GM21576 (cell line): ENCODE measurements around the gene CAMTA1.

Experiments used
- ATAC-seq: cut with Tn5 transposase; IDR thresholded peaks from one replicate; pipeline ENCODE4 v1.9.1; 2021; ENCODE audit warnings: mild to moderate bottlenecking, moderate library complexity; ENCODE audit not compliant: unreplicated experiment

The CAMTA1 gene

DNA sequence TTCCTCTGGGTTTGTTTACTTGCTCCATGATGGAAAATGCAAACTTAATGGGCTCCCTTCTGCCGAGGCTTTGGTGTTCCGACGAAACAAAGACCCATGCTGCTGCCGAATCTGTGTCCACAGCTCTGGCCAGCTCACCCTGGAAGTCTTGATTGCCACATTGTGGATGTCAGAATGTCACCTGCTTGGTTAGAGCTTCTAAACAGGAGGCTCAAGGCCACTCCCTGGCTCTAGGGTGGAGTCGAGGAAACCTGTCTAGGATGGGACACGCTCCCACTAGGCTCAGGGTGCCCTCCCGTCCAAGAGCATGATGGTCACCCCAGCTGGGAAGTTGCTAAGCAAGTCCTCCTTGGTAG, 706.5 kb downstream of the CAMTA1 start:
- ATAC-seq = no peak

DNA sequence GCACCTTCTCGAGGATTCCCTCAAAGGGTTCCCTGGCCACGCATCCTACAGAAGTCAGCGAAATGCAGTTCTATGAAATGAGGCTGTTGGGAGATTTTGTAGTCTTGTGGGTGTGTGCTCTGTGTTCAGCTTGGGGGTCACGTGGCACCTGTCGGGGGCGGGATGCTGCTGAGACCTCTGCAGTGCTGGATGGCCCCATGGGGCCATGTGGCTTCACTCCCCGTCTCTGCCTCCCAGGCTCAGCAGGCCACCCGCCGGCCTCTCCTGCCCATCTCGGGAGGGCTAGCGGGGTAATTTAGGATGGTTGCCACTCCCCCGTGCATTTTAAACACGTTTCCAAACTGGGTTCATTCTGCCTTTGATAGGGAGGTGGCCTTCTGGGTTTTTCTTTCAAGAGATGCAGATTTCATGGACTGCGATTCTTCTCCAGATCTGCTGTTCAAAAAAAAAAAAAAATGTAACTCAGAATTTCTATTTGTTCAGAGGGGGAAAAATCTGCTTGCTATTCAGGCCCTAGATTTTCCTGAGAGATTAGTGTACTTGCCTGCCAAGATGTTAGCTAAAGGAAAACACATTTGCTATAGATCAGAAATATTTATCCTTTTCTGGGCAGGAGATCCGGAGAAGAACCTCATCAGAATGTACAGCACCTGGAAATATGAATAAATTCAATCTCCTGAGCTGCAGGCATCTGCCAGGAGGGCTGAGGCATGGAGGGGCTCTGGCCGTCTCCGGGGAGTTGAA, 708.6 kb downstream of the CAMTA1 start:
- no peak for ATAC-seq

DNA sequence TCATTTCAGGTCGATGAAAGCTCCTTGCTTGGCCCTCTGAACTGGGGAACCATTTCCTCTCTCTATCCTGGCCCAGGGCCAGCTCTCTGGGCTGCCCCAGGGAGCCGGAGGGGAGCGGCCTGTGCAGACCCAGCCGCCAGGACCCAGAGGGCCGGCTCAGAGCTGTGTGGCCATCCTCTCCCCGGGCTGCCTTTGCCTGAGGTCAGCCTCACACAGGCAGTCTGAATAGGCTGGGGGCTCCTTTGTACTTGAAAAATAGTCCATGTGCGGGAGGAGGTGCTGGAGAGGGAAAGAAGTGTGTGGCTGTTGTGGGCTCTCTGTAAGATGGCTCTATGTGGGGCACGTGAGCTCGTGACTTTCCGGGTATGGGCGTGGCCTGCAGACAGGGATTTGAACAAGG, 710.7 kb downstream of the CAMTA1 start:
- no peak for ATAC-seq

DNA sequence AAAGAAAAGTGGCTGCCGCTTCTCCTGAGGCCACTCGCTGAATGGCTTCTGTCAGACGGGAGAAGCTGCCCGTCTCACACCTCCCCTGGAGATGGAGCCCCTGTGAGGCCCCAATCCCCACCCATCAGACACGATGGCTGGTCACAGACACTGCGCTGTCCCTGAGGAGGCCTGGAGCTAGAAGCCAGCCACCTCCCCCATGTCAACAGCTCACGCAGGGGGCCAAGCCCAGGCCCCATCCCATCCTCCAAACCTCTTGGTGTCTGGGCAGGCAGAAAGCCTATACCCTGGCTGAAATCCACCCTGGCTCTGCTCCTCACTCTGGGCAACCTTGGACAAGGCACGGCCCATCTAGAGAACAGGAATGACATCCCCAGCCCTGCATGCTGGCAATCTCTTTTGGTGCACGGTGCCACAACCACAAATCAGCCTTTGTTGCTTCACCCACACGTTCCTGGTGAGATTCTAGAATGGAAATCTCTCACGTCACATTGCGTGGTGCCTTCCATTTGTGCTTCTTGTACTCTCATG, 711.9 kb downstream of the CAMTA1 start:
- no peak for ATAC-seq

DNA sequence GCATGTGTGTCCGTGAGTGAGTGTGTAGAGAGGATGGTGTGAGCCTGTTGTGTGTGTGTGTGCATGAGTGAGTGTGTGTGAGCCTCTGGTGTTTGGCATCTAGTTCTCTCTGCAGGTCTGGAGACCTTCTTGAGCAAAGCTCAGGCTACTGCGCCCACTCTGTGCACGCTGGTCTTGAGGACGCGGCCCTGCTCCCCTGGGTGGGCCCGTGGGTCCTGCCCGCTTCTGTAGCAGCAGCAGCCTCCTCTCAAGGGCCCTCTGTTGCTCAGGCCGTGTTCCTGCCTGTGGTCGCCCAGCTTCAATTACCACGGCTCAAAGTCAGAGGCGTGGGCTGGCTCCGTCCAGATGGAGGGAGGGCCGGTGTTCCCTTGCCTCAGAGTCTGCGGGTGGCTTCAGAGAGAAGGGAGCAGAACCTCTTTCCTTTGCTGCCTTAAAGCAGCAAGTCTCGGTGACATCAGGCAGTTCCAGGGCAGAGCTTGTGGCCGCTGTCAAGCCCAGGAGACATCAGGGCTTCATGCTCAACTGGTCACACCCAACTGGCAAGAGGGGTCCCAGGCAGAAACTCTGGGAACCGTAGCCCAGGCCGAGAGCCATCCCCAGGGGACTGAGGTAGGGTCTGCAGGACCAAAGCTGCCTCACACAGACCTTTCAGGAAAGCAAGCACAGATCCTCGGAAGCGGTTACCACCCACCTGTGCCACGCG, 715.3 kb downstream of the CAMTA1 start:
- ATAC-seq = no peak

DNA sequence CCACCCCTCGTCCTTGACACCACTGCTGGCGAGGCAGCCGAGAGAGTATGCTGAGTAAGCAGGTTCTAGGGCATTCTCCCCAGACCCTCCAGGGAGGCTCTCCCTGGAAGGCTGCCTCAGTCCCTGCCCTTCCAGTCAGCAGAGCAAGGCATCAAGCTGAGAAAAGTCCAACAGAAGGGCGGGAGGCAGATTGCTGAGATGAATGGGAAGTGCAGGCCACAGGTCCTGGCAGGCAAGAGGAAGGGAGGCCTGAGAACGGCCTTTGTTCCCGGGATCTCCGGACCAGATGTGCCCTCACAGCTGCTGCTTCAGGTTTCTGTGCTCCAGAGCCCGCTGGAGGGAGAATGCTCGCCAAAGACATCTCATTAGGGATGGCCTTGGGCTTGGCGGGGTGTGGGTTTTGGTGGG, 715.8 kb downstream of the CAMTA1 start:
- no peak for ATAC-seq

DNA sequence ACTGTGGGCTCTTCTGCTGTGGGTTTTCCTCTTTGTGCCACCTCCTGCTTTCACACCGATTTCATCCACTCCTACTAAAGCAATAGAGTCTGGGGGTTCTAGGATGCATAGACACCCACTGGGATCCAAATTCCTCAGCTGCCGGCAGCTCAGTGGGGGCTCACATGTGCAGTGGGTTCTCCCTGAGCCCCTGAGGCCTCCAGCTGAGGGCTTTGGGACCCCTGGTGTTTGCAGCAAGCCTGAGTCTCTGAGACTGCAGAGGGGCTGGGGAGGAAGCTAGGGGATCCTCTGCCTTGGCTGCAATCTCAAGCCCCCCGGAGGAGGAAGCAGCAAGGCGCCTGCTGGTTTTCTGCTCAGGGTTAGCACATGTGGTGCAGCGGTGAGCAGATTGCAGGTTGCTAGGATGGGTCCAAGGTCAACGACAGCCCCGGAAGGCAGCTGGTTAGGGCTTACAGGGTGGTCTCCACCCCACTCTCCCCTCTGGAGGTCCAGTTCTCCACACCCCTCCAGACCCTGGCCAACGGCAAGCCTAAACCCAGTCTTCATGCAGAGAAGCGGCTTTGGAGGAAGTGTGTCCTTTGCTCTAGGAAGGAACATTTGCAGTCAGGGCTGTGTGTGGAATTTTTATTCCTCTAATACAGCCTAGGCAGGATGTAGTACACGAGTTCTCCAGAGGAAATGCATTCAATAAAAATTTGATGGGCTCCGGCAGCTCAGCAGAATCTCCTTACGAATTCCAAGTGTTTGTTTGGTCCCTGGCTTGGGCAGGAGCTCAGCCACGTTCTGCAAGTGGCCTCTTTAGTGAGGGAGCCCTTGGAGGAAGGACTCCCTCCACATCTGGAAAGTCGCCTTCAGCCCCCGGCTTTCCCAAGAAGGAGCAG, 716.7 kb downstream of the CAMTA1 start:
- ATAC-seq = no peak

DNA sequence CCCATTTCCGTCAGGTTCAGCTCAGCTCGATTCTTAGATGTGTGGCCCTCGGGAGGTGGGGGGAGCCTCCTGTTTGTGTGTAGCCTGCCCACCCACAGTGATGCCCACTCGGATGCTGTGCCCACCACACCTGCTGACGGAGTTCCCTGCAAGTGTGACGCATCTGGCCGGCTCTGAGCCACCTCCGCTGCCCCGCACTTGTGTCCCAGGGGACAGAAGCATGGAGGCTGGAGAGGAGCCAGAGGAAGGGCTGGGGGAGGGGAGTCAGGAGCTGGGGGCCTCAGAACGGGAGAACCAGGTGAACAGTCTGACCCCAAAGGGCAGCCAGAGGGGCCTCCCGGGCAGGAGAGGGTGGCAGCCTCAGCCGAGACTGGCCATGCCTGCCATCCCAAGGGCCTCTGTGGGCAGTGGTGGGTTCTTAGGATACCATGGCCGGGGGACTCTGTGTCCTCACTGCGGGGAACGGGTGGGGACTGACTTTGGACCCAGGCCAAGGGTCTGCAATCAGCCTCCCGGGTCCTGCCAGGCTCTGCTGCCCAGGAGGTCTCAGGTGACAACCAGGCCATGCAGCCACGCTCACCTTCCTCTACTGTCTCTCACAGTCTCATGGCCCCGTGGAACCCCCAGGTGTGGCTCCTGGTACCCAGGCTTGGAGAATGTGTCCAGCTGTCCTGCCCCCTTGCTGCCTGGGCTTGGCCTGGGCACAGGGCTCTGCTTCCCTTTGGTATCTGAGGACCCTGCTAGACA, 718.6 kb downstream of the CAMTA1 start:
- ATAC-seq = no peak

DNA sequence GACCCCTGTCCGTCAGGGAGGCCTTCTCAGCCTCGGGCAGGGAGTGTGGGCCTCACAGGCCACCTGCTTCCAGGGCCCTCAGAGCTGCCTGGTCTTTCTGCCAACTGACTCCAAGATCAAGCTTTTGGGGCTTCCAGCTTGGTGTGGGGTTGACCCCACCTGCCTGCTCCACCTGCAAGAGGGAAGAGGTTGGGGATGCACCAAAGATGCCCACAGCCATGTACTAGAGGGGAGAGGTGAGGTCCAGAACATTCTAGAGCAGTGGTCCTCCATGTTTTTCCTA, 719.1 kb downstream of the CAMTA1 start:
- ATAC-seq = no peak

DNA sequence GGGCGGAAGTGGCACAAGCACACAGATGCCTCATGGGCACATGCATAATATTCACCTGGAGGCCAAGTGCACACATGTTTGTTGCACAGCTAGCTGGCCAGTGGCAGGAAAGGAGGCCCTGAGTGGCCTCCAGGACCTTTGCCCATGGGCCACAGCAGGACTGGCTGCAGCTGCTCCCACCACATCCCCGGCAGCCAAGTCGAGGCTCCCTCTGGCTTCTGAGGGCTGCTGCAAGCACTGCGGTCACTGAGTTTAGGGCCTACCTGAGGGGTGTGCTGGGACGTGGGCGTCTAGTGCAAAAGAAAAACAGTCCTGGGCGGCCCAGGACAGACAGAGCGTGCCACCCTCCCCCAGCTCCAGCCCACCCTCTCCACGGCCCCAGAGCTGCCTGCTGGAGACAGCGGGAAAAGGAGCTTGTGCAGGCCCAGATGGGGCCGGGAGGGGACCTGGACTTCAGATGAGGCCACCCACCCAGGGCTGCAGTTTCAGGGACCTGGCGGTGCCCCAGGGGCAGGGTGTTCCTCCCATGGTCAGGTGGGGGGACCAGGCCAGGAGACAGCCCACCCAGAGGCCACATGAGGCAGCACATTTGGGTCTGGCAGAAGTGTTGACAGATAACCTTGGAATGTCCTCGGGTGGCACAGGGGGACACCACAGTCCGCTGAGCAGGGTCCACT, 720.0 kb downstream of the CAMTA1 start:
- ATAC-seq = no peak

DNA sequence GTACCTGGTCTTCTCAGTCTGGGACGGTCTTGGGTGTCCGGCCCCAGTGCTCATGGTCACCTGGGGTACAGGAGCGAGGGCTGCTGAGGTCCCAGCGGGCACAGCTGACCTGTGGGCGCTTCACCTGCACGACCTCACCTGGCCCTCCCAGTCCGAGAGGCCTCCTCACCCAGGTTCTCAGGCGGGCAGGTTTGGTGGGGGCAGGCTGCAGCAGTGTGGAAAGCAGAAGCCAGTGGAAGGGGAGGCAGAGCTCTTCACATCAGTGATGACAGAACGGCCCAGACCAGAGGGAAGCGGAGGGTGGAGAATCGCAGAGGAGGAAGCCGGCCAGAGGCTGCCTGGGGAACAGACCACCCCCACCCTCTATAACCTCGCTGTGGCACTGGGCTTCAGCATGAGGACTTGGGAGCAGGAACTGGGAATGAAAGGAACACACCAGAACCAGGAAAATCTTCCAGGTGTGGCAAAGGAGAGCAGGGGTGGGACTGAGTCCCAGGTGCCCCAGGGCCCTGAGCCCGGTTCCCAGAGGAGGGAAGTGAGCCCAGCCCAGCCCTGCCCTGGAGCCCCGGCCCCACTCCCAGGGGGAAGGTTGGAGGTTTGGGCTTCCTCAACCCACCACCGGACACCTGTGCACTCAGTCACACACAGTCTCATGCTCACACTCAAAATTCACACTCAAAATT, 720.7 kb downstream of the CAMTA1 start:
- no peak for ATAC-seq

DNA sequence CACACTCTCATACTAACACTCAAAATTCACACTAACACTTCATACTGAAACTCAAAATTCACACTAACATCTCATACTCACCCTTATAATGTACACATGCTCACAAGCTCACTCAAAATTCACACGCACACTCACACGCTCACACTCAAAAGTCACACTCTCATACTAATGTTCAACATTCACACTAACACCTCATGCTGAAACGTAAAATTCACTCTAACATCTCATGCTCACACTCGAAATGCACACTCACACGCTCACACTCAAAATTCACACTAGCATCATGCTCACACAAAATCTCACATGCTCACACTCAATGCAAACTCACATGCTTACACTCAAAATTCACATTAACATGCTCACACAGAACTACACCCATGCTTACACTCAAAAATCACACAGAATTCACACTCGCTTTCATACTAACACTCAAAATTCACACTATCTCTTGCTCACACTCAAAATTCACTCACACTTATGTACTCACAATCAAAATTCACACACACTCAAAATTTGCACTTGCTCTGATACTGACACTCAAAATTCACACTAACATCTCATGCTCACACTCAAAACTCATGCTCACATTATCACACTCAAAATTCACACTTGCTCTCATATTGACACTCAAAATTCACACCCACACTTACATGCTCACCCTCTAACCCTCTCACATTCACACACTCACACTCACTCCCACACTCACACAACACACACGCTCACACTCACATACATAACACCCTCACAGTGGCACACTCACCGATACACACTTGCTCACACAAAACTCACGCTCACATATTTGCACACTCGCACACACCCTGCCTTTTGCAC, 721.4 kb downstream of the CAMTA1 start:
- ATAC-seq = no peak

DNA sequence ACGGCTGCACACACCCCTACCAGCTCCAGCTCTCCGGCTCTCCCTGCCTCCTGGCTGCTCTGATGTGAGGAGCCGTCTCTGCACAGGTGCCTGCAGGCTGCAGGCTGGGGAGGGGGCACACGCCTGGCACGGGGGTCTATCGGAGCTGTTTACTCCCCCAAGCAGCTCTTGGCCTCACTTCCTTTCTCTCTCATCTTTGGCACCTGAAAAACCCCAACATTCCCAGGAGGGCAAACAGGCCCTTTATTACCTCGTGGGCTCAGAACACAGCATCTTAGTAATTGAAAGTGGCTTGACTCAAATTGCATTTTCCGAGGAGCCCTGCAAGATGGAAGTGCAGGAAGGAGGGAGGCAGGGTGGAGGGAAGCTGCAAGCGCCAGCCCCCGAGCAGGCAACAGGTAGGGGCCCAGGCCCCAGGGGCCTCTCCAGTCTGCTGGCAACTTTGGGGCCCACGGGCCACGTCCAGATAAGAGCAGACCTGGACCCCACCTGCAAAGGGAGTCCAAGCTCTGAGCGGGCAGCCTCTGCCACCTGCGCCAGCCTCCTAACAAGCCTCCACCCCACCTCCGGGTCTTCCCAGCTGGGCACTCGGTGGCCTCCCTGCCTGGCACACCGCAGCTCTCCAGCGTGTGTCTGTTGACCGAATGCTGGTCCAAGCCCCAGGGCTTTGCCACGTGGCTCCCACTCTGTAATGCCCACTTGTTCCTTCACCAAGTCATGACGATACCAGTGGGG, 722.2 kb downstream of the CAMTA1 start:
- ATAC-seq = no peak

DNA sequence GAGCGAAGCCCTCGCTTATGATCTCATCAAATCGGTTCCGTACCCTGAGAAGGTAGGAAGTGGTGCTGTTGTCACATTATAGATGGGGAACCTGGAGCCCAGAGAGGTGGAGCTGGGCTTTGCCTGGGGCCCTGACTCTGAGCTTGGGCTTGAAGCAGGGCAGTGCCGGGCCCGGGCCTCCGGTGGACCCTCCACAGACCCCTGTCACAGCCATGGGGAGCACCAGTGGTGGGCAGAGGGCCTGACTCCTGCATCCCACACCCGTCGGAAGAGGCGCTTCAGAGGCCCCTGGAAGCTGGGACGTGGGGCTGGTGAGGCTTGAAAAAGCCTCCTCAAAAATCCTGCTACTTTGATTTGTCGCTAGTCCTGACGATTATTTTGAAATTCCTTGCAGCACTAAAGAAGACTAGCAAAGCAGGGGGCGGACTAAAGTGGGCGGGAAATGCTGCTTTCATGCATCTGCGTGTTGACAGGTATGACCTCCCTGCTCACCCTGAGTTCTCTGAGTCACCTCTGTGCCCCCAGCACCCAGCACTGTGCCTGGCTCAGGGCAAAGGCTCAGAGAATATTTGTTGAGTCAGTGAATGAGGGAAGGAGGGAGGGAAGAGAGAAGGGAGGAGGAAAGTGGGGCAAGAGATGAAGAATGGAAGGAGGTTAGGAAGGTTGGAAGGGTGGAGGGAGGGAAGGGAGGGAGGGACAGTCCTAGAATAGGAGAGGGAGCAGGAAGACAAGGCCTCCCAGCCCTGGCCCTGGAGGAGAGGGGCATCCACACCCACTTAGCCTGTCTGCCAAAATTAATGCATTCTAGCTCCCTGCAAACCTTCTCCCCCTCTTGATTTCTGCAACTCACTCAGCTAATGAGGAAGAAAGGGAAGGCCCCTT, 723.0 kb downstream of the CAMTA1 start:
- ATAC-seq = no peak

DNA sequence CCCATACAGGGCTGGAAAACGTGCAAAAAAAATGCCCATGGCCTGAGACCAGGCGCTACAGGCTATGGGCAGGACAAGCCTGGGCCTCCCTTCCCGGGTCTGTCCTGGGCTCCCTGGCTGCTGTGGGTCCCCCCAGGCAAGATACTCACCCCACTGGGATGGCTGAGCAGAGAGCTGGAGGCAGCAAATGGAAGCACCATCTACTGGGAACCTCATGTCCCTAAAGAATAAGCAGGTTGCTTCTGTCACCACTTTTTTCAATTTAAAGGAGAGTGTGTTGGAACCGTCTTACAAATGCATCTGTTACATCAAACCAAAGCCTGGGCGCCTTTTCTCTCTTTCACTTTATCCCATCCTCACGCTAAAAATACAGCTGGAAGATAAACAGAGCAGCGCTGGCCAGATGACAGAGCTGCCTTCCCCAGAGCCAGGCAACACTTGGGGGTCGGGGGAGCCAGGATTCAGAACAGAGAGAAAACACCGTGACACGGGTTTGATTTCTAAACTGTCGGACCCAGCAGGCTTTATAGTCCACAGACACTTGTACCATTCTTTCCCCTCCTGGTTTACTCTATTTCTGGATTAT, 723.8 kb downstream of the CAMTA1 start:
- no peak for ATAC-seq

DNA sequence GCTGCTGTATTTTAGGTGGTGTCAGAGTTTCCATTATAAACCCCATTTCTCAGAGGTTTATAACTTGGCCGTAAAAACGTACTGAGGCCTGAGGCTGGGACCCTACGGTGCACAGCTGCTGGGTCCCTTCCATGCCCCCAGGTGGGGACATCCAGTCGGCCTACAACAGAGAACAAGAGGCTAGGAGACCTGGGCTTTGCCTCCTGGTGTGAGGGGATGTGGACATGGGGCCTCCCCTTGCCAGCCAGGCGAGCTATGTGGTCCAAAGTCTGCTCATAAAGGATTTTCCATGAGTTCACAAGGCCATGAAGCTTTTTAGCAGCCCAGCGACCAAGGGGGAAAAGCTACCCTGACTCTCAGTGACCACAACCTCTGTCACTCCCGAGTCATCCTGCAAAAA, 724.3 kb downstream of the CAMTA1 start:
- ATAC-seq = no peak

DNA sequence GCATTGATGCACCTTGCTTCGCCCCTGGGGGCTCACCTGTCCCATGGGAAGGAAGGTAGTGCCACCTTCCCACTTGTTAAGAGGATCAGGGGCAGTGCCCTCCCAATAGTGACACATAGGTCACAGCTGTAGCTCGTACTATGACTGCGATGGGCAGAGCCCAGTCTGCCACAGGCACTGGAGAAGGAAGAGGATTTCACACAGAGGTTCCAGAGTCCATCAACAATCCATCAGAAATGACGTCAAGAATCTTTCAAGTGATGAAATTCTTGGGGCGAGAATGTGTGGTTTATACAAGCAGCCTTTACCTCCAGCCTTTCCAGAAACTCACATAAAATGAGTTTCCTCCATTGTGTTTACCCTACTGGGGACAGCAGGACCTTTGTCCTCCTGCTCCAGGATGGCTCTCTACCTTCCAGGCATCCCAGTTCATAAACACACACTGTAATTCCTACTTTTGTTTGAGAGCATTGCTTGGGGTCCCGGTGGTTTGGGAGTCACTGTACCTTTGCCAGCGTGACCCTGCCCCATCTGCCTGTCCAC, 725.2 kb downstream of the CAMTA1 start:
- no peak for ATAC-seq
